K562 (cell line): ENCODE results near the gene UBE2D2. TPM values are rescaled to one million over a fixed set of nuclear protein-coding genes. Genes with fewer than 3 reads are reported as not detected.
A peak's percentile ranks its signal among the peaks of the same experiment; 100 is the strongest.

Experiments used
- ATAC-seq: fragments of 200-7000 bp; cut with Tn5 transposase; 3 replicates; pipeline ENCODE4 v1.9.1; 2020; ENCODE audit warnings: moderate library complexity
- BruUV-seq: library from RNA; stranded (reverse); fragments of 400-500 nt; replicated peaks from 2 replicates; lab custom pipeline; 2021; lab: Mats Ljungman, UMichigan
- CTCF ChIA-PET: fragments of 300-600 bp; formaldehyde crosslinking; extraction: SDS; loops from one replicate; lab custom pipeline; 2021; ENCODE audit warnings: low intra/inter-chr PET ratio; lab: Yijun Ruan, JAX
- POLR2A ChIA-PET: fragments of 300-600, 350-650 bp; sonication (Branson Sonifier 250); formaldehyde crosslinking; extraction: SDS; loops from one replicate; lab custom pipeline; 2021; ENCODE audit warnings: antibody characterized with exemption, inconsistent platforms; lab: Yijun Ruan, JAX
- DNase-seq, 4 experiments: peaks; one replicate each; pipeline versions ENCODE4 v3.0.0 to v3.0.0-alpha.2; 2011 to 2018; ENCODE audit warnings: low spot score in 3 of 4, mixed read lengths in 3 of 4; ENCODE audit errors: extremely low read depth in 1 of 4
- FAIRE-seq: peaks from 2 replicates; lab custom pipeline; 2011; peaks lifted over from hg19 to GRCh38; lab: Jason Lieb, UNC
- H2AFZ ChIP-seq: 2 replicates; pipeline ENCODE4 v1.6.0; 2011; ENCODE audit warnings: low read depth, low read length, control low read depth, inconsistent platforms
- H3K27ac ChIP-seq: fragments of 200-600 bp; 3 replicates; pipeline ENCODE4 v1.8.0; 2011; ENCODE audit warnings: low read depth, mild to moderate bottlenecking, control low read depth, inconsistent platforms, low read length, moderate library complexity, mixed read lengths; ENCODE audit errors: extremely low read depth
- H3K27me3 ChIP-seq, 2 experiments: fragments of 300-600 bp in 1 of 2; 2 replicates in 1 of 2; 3 replicates in 1 of 2; pipeline versions ENCODE4 v1.6.0 to v1.8.0; 2011; ENCODE audit warnings: inconsistent platforms in 2 of 2, low read length in 2 of 2, mild to moderate bottlenecking in 1 of 2, mixed read lengths in 1 of 2, moderate library complexity in 1 of 2; ENCODE audit not compliant: control insufficient read depth in 2 of 2, insufficient read depth in 2 of 2
- H3K36me3 ChIP-seq: fragments of 300-600 bp; 3 replicates; pipeline ENCODE4 v1.8.0; 2011; ENCODE audit warnings: mild to moderate bottlenecking, low read length, inconsistent platforms; ENCODE audit not compliant: control insufficient read depth, insufficient read depth
- H3K4me1 ChIP-seq, 2 experiments: fragments of 200-600 bp in 1 of 2; replicated peaks in 1 of 2; 2 replicates in 1 of 2; 3 replicates in 1 of 2; pipeline versions ENCODE4 v1.5.1 to v1.8.0; 2011; ENCODE audit warnings: inconsistent platforms in 2 of 2, low read length in 2 of 2, mild to moderate bottlenecking in 1 of 2, mixed read lengths in 1 of 2, moderate library complexity in 1 of 2; ENCODE audit not compliant: control insufficient read depth in 2 of 2, insufficient read depth in 2 of 2
- H3K4me2 ChIP-seq: 2 replicates; pipeline ENCODE4 v1.6.1; 2011; ENCODE audit warnings: low read length, control low read depth, inconsistent platforms, mixed read lengths; ENCODE audit not compliant: insufficient read depth
- H3K4me3 ChIP-seq: fragments of 200-600 bp; sonication (generic), shearing (Covaris generic); 2 replicates; pipeline ENCODE4 v1.5.1; 2016; ENCODE audit warnings: control low read depth, inconsistent platforms
- H3K79me2 ChIP-seq: fragments of 200-600 bp; 3 replicates; pipeline ENCODE4 v1.8.0; 2011; ENCODE audit warnings: low read length, inconsistent platforms; ENCODE audit not compliant: control insufficient read depth, insufficient read depth
- H3K9ac ChIP-seq, 2 experiments: 2 replicates each; pipeline versions ENCODE4 v1.6.0 to v1.6.1; 2011; ENCODE audit warnings: low read depth in 2 of 2, low read length in 2 of 2, control low read depth in 1 of 2, inconsistent platforms in 1 of 2, mild to moderate bottlenecking in 1 of 2, mixed read lengths in 1 of 2; ENCODE audit not compliant: insufficient read depth in 1 of 2
- H3K9me1 ChIP-seq: one replicate; pipeline ENCODE4 v1.6.0; 2011; ENCODE audit warnings: inconsistent platforms, mild to moderate bottlenecking, low read length, moderate library complexity; ENCODE audit not compliant: control insufficient read depth, insufficient read depth
- H3K9me3 ChIP-seq: replicated peaks from 2 replicates; pipeline ENCODE4 v1.5.1; 2011; ENCODE audit warnings: low read depth, low read length, inconsistent platforms; ENCODE audit not compliant: control insufficient read depth, insufficient read depth
- H4K20me1 ChIP-seq: replicated peaks from 2 replicates; pipeline ENCODE4 v1.6.1; 2011; ENCODE audit warnings: low read length, inconsistent platforms, mixed read lengths; ENCODE audit not compliant: control insufficient read depth, insufficient read depth
- BRCA1 ChIP-seq, 2 experiments: fragments of 450-650 bp in 1 of 2; sonication (generic) in 1 of 2; formaldehyde crosslinking in 1 of 2; IDR thresholded peaks; 2 replicates each; pipeline versions ENCODE4 v1.5.0 to v1.6.1; 2017 to 2020; ENCODE audit warnings: mild to moderate bottlenecking in 1 of 2, missing genetic modification reagents in 1 of 2
- CCNT2 ChIP-seq: IDR thresholded peaks from 2 replicates; pipeline ENCODE4 v1.6.1; 2011; ENCODE audit warnings: borderline replicate concordance, low read depth, mild to moderate bottlenecking, moderate library complexity, mixed read lengths, low read length; ENCODE audit not compliant: insufficient read length; ENCODE audit errors: extremely low read depth
- CTBP1 ChIP-seq: fragments of 450-650 bp; IDR thresholded peaks from 2 replicates; pipeline ENCODE4 v1.6.1; 2016; ENCODE audit warnings: borderline replicate concordance
- EHMT2 ChIP-seq: fragments of 450-650 bp; IDR thresholded peaks from 2 replicates; pipeline ENCODE4 v1.6.1; 2018; ENCODE audit warnings: antibody characterized with exemption
- IFI16 ChIP-seq: fragments of 250-450 bp; sonication (Bioruptor Pico); IDR thresholded peaks from 2 replicates; pipeline ENCODE4 v2.1.2; 2022; ENCODE audit warnings: mild to moderate bottlenecking, inconsistent platforms
- KAT2B ChIP-seq: IDR thresholded peaks from one replicate; pipeline ENCODE4 v1.6.1; 2012; ENCODE audit warnings: low read depth, mild to moderate bottlenecking, control low read depth, inconsistent platforms, low read length, moderate library complexity
- KLF6 ChIP-seq: fragments of 250-450 bp; sonication (Bioruptor Pico); IDR thresholded peaks from 2 replicates; pipeline ENCODE4 v1.4.0; 2020; ENCODE audit warnings: mild to moderate bottlenecking, moderate library complexity, borderline replicate concordance
- MLX ChIP-seq, 2 experiments: fragments of 450-650 bp in 1 of 2; sonication (generic) in 1 of 2; formaldehyde crosslinking; conservative IDR thresholded peaks; 2 replicates each; pipeline versions ENCODE4 v1.4.0 to v1.8.1; 2020 to 2022; ENCODE audit warnings: mild to moderate bottlenecking in 1 of 2, missing genetic modification reagents in 1 of 2
- ZNF3 ChIP-seq: fragments of 250-450 bp; sonication (Bioruptor Pico); IDR thresholded peaks from 2 replicates; pipeline ENCODE4 v1.5.0; 2021; ENCODE audit warnings: mild to moderate bottlenecking, moderate library complexity
- ZNF384 ChIP-seq: IDR thresholded peaks from 2 replicates; pipeline ENCODE4 v1.6.1; 2012; ENCODE audit warnings: low read depth, low read length, improper control_type of control experiment
- ZNF75A ChIP-seq: fragments of 450-650 bp; formaldehyde crosslinking; IDR thresholded peaks from 2 replicates; pipeline ENCODE4 v1.4.0; 2020; ENCODE audit warnings: mild to moderate bottlenecking
- WGBS: fragments of 100-300 bp; shearing (Covaris generic); methylation state at CpG from one replicate; pipeline ENCODE4 v1.1.6; 2016; ENCODE audit warnings: low coverage, mixed read lengths; ENCODE audit not compliant: insufficient coverage; ENCODE audit errors: missing lambda C conversion rate; 5-methylcytosine and 5-hydroxymethylcytosine counted together
- in situ Hi-C: fragments of 300-500 bp; cut with MboI; formaldehyde crosslinking; loops from 4 replicates; pipeline ENCODE4 v1.15.0; 2018; ENCODE audit warnings: inconsistent platforms, mixed read lengths
- intact Hi-C: fragments of 100-400 bp; cut with micrococcal nuclease; formaldehyde crosslinking; loops from 2 replicates; pipeline ENCODE4 v1.14.2; 2022
- polyA plus RNA-seq, 8 experiments: library from polyadenylated mRNA; depleted of rRNA in 4 of 8; stranded (reverse) in 5 of 8; unstranded in 3 of 8; fragments of >200 nt; fragmentation: Nextera tagmentation in 2 of 8; fragmentation: Illumina TruSeq in 1 of 8; extraction: Ambion mirVana in 2 of 8; extraction: Trizol in 1 of 8; gene quantifications; 2 replicates each; pipeline versions ENCODE4 v1.2.1 to v1.2.3, GENCODE V29; 2011 to 2014; ENCODE audit warnings: inconsistent platforms in 1 of 8, missing spikeins in 1 of 8
- total RNA-seq, 7 experiments: library from RNA; depleted of rRNA in 6 of 7; stranded (reverse); fragments of >200 nt in 6 of 7; fragmentation: Illumina TruSeq in 2 of 7; extraction: Trizol in 2 of 7; gene quantifications; 2 replicates each; pipeline versions ENCODE4 v1.2.1 to v1.2.3, GENCODE V29; 2011 to 2021; ENCODE audit warnings: low replicate concordance in 1 of 7

The UBE2D2 gene
- total and polyA plus RNA-seq, 9 of the 15 experiments (the other 6 are each of a cell fraction or from before 2014, with no cell fraction given), result 53.6 to 198 (median 122) TPM

DNA sequence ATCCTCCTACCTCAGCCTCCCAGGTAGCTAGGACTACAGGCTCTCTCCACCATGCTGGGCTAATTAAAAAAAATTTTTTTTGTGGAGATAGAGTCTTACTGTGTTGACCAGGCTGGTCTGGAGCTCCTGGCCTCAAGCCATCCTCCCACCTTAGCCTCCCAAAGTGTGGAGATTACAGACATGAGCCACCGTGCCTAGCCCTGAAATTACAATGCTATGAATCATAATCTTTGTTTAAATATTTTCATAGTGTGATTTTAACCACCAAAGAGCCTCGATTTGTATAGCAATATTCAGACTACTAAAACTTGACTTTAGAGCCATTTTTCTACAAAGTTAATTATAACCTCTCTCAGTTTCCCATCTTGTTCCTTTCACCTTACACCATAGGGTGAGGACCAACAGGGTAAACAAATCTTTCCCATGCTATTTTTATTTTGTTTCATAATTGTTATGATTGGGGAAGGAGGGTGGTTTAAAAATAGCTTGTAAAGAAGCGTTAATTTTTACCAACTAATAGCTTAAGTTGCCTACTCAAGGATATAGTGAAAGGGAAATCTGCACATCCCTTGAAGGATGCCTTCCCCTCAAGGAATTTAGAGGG, 32.7 kb downstream of the UBE2D2 start:
- no peak for FAIRE-seq
- H3K27ac ChIP-seq, result no peak overlapping the region
- no peak for DNase-seq
- H3K9me3 ChIP-seq, result no peaks in the 10 kb centered on the region
- no peaks in the 10 kb centered on the region; a peak in 1 of 5 replicates for H3K4me1 ChIP-seq
- CTCF ChIA-PET, result no interaction called here
- no peaks in the 10 kb centered on the region for H3K27me3 ChIP-seq
- no peak overlapping the region for H3K4me3 ChIP-seq
- H3K4me2 ChIP-seq, result no peak overlapping the region
- WGBS, result 44% methylated on average over 3 of the region's 3 CpGs
- in situ Hi-C loops, result no loop called here
- H3K9me1 ChIP-seq, result no peaks in the 10 kb centered on the region
- peaks cover 24% of the 10 kb centered on the region; the same call in 1 of the 3 replicates for H3K36me3 ChIP-seq
- no peak for TF ChIP-seq ZNF75A (CRISPR knock-in tag)
- BruUV-seq, result no TSS peak
- no peak overlapping the region for H3K9ac ChIP-seq
- no peaks in the 10 kb centered on the region for H4K20me1 ChIP-seq
- POLR2A ChIA-PET, result interaction anchor here (0.6 kb wide), 1 partner anchor 76 kb away, joined by 3 read pairs; no protein-coding TSS in a partner anchor
- peaks cover 87% of the 10 kb centered on the region for H3K79me2 ChIP-seq
- intact Hi-C loops, result no loop called here
- H2AFZ ChIP-seq, result no peak overlapping the region
- no peak for ATAC-seq

- DNase-seq, result no peak
- Histone ChIP-seq H3K4me3 (no peak overlapping the region), H3K4me2 (no peak overlapping the region), H3K4me1 (no peaks in the 10 kb centered on the region), H2AFZ (no peak overlapping the region), H4K20me1 (no peaks in the 10 kb centered on the region), H3K79me2 (peaks cover 73% of the 10 kb centered on the region), H3K36me3 (peaks cover 32% of the 10 kb centered on the region; the same call in 1 of the 3 replicates), H3K27ac (no peak overlapping the region)
- intact Hi-C loops, result no loop called here
- no TSS peak for BruUV-seq
- ATAC-seq, result no peak
- CTCF ChIA-PET, result no interaction called here
- TF ChIP-seq ZNF384 (no peak), KLF6 (CRISPR knock-in tag) (no peak), MLX (CRISPR knock-in tag; conservative IDR thresholded peaks at IDR 0.05) (no peak), EHMT2 (no peak), IFI16 (CRISPR knock-in tag) (no peak), KAT2B (no peak), CTBP1 (no peak), ZNF3 (CRISPR knock-in tag) (no peak), CCNT2 (no peak), BRCA1 (IDR thresholded peaks at IDR 0.05) (no peak), BRCA1 (CRISPR knock-in tag; IDR thresholded peaks at IDR 0.05) (no peak)
- TF ChIP-seq, all 486 proteins: peak for 0
- Histone ChIP-seq H3K9me3 (no peaks in the 10 kb centered on the region), H3K9me1 (no peaks in the 10 kb centered on the region), H3K9ac (no peak overlapping the region), H3K27me3 (no peaks in the 10 kb centered on the region)
- in situ Hi-C loops, result no loop called here
- peak; percentile 19 for FAIRE-seq
- POLR2A ChIA-PET, result interaction anchor here (2.1 kb wide), 1 partner anchor 9 kb away, joined by 14 read pairs; no protein-coding TSS in a partner anchor
Measured at GRCh38 chr5:139597134-139597533, 36.0 kb downstream of the UBE2D2 start.
